Measurements from ENCODE around the gene MEIS1. TPM values are rescaled to one million over a fixed set of nuclear protein-coding genes. Genes with fewer than 3 reads are reported as not detected.

MEIS1 gene
- total and polyA plus RNA-seq, 3 donors from 2014 or later: 10.8 to 13.8 (median 13.5) TPM

GRCh38 chr2:66532972-66533868, 98.3 kb downstream of the MEIS1 start:
- Histone ChIP-seq H3K4me3 (no peak overlapping the region), H3K9me3 (no peaks in the 10 kb centered on the region), H3K27ac (no peak overlapping the region), H3K27me3 (no peaks in the 10 kb centered on the region), H3K36me3 (ENCODE audit: low read depth, missing control alignments) (no peaks in the 10 kb centered on the region), H3K4me1 (no peaks in the 10 kb centered on the region)
- 67 to 71% methylated on average over 11 of the region's 11 CpGs for WGBS, 2 donors
- no peak for TF ChIP-seq CTCF (IDR thresholded peaks at IDR 0.05)
- no peak for TF ChIP-seq POLR2A (IDR thresholded peaks at IDR 0.05)
- intact Hi-C loops (cut with DNase I; ENCODE audit: low total_unique reads): no loop called here
- no peak for DNase-seq

- Histone ChIP-seq H3K27ac (no peak overlapping the region), H3K27me3 (no peaks in the 10 kb centered on the region), H3K4me1 (peaks cover under 1% of the 10 kb centered on the region), H3K9me3 (no peaks in the 10 kb centered on the region), H3K4me3 (no peak overlapping the region), H3K36me3 (ENCODE audit: low read depth, missing control alignments) (no peaks in the 10 kb centered on the region)
- TF ChIP-seq POLR2A (IDR thresholded peaks at IDR 0.05) (no peak), CTCF (IDR thresholded peaks at IDR 0.05) (no peak)
- 85% methylated on average over 4 of the region's 4 CpGs for WGBS, 2 donors
- DNase-seq: no peak
- intact Hi-C loops (cut with DNase I; ENCODE audit: low total_unique reads): no loop called here
Observed at GRCh38 chr2:66534461-66534860, 99.5 kb downstream of the MEIS1 start.

- WGBS, 2 donors: 81 to 85% methylated on average over 3 of the region's 3 CpGs
- Histone ChIP-seq H3K27ac (no peak overlapping the region), H3K27me3 (no peaks in the 10 kb centered on the region), H3K36me3 (ENCODE audit: low read depth, missing control alignments) (no peaks in the 10 kb centered on the region), H3K9me3 (no peaks in the 10 kb centered on the region), H3K4me3 (no peak overlapping the region), H3K4me1 (peaks cover 3% of the 10 kb centered on the region)
- no peak for DNase-seq
- intact Hi-C loops (cut with DNase I; ENCODE audit: low total_unique reads): no loop called here
- TF ChIP-seq POLR2A (IDR thresholded peaks at IDR 0.05): no peak
- TF ChIP-seq CTCF (IDR thresholded peaks at IDR 0.05): no peak
Observed at GRCh38 chr2:66535574-66536289, 100.8 kb downstream of the MEIS1 start.

GRCh38 chr2:66536290-66536673, 101.4 kb downstream of the MEIS1 start:
- Histone ChIP-seq H3K9me3 (no peaks in the 10 kb centered on the region), H3K4me1 (peaks cover 3% of the 10 kb centered on the region), H3K36me3 (ENCODE audit: low read depth, missing control alignments) (no peaks in the 10 kb centered on the region), H3K27me3 (no peaks in the 10 kb centered on the region), H3K4me3 (no peak overlapping the region), H3K27ac (no peak overlapping the region)
- DNase-seq: no peak
- TF ChIP-seq POLR2A (IDR thresholded peaks at IDR 0.05) (no peak), CTCF (IDR thresholded peaks at IDR 0.05) (no peak)
- 87 to 91% methylated on average over 2 of the region's 2 CpGs for WGBS, 2 donors
- intact Hi-C loops (cut with DNase I; ENCODE audit: low total_unique reads): no loop called here

All from testis (tissue), 3 donors.